Stimulated activated CD4-positive, alpha-beta T cell treated with anti-CD3 and anti-CD28 coated beads, Interleukin-12 subunit alpha, Interleukin-12 subunit beta, amount 100 ng/mL, for 24 hours (primary cell): Measurements from ENCODE around the gene RHOU.
"Not testable (repeated sequence)": the region's sequence is repeated elsewhere in the genome, so short reads cannot be mapped to it uniquely, and the experiment has no call there.

Experiments
- DNase-seq, 2 experiments: peaks; one replicate each; pipeline ENCODE4 v3.0.0-alpha.2; 2020; ENCODE audit warnings: low read depth in 2 of 2

The RHOU gene

DNA sequence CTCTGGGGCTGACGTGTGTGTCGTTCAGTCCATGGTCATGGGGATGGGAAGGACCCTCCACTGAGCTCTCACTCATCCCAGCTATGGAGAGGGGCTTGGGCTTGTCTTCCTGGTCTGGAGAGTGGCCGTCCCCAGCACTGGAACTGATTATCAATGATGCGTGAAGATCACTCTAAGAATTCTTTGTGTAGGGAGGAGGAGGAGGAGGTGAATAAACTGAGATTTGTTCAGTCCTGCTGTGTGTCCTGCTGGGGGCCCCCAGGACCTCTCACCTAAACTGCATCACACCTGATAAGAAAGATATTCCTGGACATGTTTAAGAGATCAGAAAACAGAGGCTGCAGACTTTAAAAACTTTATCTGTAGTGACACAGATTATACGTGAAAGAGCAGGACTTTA is 21.2 kb downstream of the RHOU start:
- DNase-seq = no peak

DNA sequence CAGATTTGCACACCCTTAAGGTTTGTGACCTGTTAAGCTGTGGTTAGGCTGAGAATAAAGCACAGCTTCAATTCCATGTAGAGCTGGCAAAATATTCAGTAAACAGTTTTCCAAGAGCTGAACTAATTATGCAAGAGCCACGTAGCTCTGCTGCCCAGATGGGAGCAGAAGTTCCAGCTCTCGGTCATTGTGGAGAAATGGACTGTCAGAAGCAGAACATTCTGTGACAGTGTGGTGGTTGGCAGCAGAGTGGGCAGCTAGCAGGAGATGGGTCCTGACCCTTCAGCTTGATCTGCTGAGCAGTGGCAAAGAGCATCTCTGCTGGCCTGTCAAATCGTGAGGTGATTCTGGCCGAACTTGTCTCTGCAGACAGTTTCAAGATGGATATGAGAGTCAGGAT is 23.2 kb downstream of the RHOU start:
- no peak for DNase-seq

DNA sequence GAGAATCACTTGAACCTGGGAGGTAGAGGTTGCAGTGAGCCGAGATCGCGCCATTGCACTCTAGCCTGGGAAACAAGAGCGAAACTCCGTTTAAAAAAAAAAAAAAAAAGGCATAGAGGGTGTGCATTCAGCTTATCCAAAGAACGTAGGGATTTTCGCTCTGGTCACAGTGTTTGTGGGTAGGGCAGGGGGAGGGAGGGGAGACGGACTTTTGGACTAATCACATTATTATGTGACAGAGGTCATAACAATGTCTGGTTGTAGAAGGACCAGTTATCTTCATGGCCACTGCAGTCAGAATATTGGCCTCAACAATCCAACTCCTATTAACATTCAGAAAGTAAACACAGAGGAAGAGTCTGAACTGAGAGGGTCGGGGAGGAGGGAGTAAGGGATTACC is 25.7 kb downstream of the RHOU start:
- DNase-seq = no peak

DNA sequence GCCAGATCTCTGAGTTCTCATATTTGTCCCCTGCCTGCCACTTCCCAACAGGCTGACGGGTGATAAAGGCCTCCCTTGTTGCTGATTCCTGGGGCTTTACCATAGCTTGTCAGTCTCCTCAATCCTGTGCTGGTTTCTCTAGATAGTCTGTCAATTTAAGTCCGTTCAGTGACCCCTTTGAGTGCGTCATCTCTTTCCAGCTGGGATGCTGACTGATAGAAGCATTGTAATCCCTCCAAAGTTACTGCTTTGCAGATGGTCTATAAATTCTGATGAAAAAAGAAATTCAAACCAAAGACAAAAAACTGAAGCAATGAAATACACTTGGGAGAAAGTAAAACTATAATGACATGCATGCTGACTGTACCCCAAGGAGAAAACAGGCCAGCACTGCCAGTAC is 28.3 kb downstream of the RHOU start:
- no peak for DNase-seq

DNA sequence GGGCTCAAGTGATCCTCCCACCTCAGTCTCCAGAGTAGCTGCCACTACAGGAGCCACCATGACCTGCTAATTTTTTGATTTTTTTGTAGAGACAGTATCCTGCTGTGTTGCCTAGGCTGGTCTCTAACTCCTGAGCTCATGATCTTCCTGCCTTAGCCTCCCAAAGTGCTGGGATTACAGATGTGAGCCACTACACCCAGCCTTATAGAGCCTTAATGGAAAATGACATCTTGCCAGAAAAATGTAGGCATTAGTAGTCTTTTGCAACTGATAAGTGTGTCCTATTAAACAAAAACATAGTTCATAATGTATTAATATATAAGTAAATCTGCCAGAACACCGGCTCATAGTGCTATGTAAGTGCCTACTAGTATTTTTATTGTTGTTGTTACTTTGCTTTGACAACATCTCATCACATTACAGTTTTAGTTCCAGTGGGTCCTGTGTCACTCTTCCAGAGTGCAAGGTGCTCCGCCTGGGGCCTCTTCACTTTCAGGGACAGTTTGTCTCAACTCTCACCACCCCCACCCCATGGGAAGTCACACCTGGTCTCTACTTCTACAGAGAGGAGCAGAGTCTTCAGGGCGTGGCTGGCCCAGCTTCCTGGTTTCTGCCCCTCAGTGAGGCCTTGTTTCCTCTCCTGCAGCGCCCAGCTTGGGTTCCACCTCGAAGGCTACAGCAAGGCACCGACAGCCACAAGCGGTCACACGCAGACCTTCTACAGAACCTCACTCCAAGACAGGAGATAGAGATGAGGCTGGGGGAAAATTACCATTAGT is 30.1 kb downstream of the RHOU start:
- peak in 1 of 2 experiments; percentile 4 for DNase-seq

DNA sequence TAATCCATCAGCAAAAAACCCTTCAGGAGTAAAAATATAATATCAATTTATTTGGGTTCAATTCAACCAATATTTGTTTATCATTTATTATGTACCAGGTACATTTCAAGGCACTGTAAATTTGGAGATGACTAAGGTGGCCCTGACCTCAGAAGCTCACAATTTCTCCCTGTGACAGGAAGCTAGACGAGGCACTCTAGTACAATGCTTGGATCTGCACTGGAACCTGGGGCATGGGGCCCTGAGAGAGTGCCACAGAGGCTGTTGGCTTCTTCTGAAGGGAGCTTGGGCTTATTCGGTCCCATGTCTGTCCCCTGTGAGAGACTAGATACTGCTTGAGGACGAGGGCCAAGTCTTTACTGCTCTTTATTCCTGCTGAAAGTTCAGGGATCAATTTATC is 31.5 kb downstream of the RHOU start:
- DNase-seq = no peak

GRCh38 chr1:228767636-228768354 is 32.5 kb downstream of the RHOU start:
- no peak for DNase-seq

GRCh38 chr1:228768355-228769000 is 33.2 kb downstream of the RHOU start:
- no peak for DNase-seq

DNA sequence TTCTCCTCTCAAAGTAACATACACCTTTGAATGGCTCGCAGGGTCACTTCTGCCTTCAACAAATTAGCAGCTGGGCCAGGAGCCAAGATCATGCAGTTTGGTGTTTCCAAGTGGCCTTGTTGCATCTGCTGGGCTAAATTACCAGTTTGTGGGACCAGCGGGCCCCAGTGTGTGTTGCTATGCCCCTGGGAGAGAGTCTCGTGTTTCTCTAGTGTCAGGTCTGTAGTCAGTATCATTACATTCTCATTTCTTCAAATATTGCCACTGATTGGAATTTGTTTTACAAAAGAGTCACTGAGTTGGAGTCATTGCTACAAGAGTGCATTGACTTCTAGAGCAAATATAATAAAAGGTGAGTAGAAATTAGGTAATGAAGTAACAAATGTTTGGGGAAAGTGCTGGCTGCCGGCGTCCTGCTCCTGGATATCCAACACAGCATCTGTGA is 35.5 kb downstream of the RHOU start:
- no peak for DNase-seq

DNA sequence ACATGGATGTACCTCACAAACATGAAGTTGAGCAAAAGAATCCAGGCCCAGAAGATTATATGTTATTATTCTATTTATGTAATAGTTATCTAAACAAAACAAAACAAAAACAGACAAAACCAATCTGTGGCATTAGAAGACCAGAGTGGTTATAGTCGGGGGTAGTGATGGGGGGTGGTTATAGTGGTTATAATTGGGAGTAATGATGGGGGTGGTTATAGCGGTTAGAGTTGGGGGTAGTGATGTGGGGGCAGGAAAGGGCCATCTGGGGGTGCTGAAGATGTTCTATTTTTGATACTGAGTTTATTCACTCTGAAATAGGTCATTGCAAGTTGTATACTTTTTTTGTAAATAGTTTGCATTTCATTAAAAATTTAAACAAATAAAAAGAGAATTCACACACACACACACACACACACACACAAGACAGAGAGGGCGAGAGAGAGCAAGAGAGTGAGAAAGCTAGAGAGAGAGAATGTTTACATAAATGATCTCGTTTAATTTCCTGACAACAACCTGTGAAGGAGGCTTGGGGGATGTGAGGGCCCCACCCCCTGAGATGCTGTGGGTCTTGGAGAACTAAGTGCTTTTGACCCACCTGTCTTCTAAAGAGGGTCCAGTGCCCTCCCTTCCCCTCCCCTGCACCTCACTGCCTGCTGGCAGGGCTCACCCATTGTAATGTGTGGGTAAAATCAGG is 37.4 kb downstream of the RHOU start:
- DNase-seq = no peak

DNA sequence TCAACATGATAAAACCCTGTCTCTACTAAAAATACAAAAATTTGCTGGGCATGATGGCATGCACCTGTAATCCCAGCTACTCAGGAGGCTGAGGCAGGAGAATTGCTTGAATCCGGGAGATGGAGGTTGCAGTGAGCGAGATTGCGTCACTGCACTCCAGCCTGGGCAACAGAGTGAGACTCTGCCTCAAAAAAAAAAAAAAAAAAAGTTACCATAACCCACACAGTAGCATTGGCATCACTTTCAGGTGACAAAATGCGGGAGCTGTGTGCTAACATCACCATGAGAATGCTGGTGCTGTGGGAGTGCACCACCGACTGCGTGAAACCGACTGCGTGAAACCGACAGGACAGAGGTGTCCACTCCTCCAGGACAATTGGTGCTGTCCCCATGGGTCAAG is 40.7 kb downstream of the RHOU start:
- not testable (repeated sequence) for DNase-seq

- DNase-seq = no peak
These were observed 41.2 kb downstream of the RHOU start for GRCh38 chr1:228776449-228776848.

GRCh38 chr1:228777236-228777635 is 42.0 kb downstream of the RHOU start:
- no peak for DNase-seq

DNA sequence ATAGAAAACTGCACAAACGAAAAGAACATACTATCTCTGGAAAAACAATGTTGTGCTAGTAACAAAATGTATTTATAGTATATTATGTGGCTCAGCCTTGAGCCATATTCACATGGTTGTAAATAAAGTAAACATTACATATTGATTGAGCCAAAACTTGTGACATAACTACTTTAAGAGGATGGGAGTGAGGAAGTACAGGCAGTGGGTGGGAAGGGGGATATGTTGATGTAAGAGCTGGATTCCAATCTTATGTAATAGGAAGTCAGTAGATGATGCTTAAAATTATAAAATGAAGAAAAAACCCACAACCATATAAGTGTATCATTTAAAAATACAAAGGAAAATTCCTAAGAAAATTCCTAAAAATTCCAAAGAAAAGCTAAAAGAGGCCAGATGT is 42.7 kb downstream of the RHOU start:
- no peak for DNase-seq

- no peak for DNase-seq
These were observed 43.2 kb downstream of the RHOU start for GRCh38 chr1:228778466-228778865.

GRCh38 chr1:228778961-228779360 is 43.7 kb downstream of the RHOU start:
- no peak for DNase-seq

DNA sequence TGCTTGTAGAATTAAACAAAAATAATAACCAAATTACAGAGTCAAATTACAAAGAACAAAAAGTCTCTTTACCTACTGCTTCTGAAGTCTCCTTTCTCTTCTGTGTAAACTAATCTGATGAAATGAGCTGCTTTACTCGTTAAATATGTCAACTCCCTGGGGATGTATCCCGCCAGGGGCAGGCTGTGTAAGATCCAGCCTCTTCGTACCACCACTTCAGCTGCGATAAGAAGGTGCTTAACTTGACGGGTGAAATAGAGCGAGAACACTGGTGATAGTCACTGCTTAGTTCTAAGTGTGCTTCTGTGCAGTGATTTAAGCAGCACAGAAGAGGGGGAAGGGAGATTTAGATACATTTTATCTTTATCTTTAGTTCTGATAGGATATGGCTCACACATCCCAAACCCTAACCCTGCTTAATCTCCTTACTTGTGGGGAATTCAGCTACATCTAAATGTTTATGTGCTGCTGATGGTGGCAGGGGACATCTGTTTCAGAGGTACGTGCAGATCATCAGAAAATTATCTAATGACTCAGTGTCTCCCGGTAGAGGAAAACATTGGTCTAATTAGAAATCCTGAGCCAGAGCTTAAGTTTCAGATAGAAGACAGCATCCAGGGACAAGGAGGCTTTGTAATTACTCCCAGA is 46.0 kb downstream of the RHOU start:
- DNase-seq = no peak

GRCh38 chr1:228781809-228782661 is 46.8 kb downstream of the RHOU start:
- no peak for DNase-seq

DNA sequence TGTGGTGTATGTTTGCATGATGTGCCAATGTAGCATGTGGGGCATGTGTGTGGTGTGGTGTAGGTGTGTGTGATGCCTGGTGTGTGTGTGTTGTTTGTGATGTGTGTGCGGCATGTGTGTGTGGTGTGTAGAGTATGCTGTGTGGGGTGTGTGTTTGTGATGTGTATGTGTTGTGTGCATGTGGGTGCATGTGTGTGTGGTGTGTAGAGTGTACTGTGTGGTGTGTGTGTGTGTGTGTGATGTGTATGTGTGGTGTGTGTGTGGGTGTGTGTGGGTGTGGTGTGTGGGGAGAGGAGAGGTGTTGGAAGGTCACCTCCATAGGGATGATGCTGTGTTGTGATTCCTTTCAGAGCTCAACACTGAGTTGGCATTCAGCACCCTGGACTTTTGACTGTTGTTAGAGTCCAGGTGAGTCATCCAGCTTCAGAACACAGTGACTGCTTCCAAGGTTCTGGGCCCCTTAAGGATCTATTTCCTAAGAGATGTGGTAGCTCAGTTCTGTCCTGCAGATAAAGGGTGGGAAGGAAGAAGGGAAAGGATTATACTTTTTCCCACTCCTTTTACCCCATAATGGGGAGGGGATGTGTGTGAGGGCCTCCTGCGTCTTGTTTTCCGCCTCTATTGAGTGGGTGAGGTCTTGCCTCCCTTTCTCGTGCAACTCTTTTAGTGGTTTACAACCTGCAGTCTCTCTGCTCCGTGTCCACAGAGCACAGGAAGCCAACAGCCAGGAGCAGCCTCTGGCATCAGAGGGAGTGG is 47.6 kb downstream of the RHOU start:
- DNase-seq = no peak

- no peak for DNase-seq
These were observed 48.2 kb downstream of the RHOU start for GRCh38 chr1:228783418-228784040.
